GM12878 (cell line): ENCODE data around the gene EGFR. TPM values are rescaled to one million over a fixed set of nuclear protein-coding genes. Genes with fewer than 3 reads are reported as not detected.

Experiments used
- ATAC-seq: fragments of 200-7000 bp; cut with Tn5 transposase; 3 replicates; pipeline ENCODE4 v1.9.1; 2020; ENCODE audit warnings: mild to moderate bottlenecking, moderate library complexity
- BruUV-seq: library from RNA; stranded (reverse); fragments of 400-500 nt; replicated peaks from 2 replicates; lab custom pipeline; 2021; lab: Mats Ljungman, UMichigan
- CTCF ChIA-PET: fragments of 300-600 bp; sonication (Branson Sonifier 250); formaldehyde crosslinking; extraction: SDS; loops from one replicate; lab custom pipeline; 2021; ENCODE audit warnings: inconsistent platforms; lab: Yijun Ruan, JAX
- POLR2A ChIA-PET: fragments of 350-600 bp; formaldehyde crosslinking; extraction: SDS; loops from one replicate; lab custom pipeline; 2021; ENCODE audit warnings: inconsistent platforms; lab: Charles Lee
- RAD21 ChIA-PET: fragments of 300-600 bp; sonication (Branson Sonifier 250); formaldehyde crosslinking; loops from one replicate; lab custom pipeline; 2023; ENCODE audit warnings: antibody characterized with exemption; ENCODE audit not compliant: unreplicated experiment; lab: Charles Lee
- SMC1A ChIA-PET: fragments of 300-600 bp; sonication (Branson Sonifier 250); formaldehyde crosslinking; loops from one replicate; lab custom pipeline; 2023; ENCODE audit not compliant: unreplicated experiment, uncharacterized antibody; lab: Charles Lee
- DNase-seq: peaks from one replicate; pipeline ENCODE4 v3.0.0-alpha.2; 2011; ENCODE audit warnings: low read depth, low spot score
- FAIRE-seq: peaks from 3 replicates; lab custom pipeline; 2011; peaks lifted over from hg19 to GRCh38; lab: Jason Lieb, UNC
- H2AFZ ChIP-seq: 2 replicates; pipeline ENCODE4 v1.6.0; 2011; ENCODE audit warnings: low read depth, low read length, control low read depth; ENCODE audit not compliant: control insufficient read depth
- H3K27ac ChIP-seq: 2 replicates; pipeline ENCODE4 v1.5.1; 2011; ENCODE audit warnings: control low read depth; ENCODE audit not compliant: control insufficient read depth, insufficient read depth
- H3K27me3 ChIP-seq, 2 experiments: replicated peaks in 1 of 2; 2 replicates each; pipeline versions ENCODE4 v1.6.0 to v1.6.1; 2011; ENCODE audit warnings: low read length in 1 of 2; ENCODE audit not compliant: control insufficient read depth in 2 of 2, insufficient read depth in 2 of 2
- H3K36me3 ChIP-seq, 2 experiments: 2 replicates each; pipeline ENCODE4 v1.5.1; 2011; ENCODE audit warnings: low read length in 1 of 2; ENCODE audit not compliant: control insufficient read depth in 2 of 2, insufficient read depth in 2 of 2
- H3K4me1 ChIP-seq: 2 replicates; pipeline ENCODE4 v1.6.1; 2011; ENCODE audit warnings: mild to moderate bottlenecking, low read length, moderate library complexity, mixed read lengths; ENCODE audit not compliant: control insufficient read depth, insufficient read depth
- H3K4me2 ChIP-seq: 2 replicates; pipeline ENCODE4 v1.6.0; 2011; ENCODE audit warnings: control low read depth; ENCODE audit not compliant: control insufficient read depth, insufficient read depth
- H3K4me3 ChIP-seq: fragments of 200-600 bp; sonication (generic); 2 replicates; pipeline ENCODE4 v1.5.1; 2016
- H3K79me2 ChIP-seq: 2 replicates; pipeline ENCODE4 v1.6.0; 2011; ENCODE audit warnings: low read length; ENCODE audit not compliant: control insufficient read depth, insufficient read depth
- H3K9ac ChIP-seq: 2 replicates; pipeline ENCODE4 v1.8.0; 2011; ENCODE audit warnings: low read length, control low read depth, mixed read lengths; ENCODE audit not compliant: control insufficient read depth, insufficient read depth
- H3K9me3 ChIP-seq: replicated peaks from 3 replicates; pipeline ENCODE4 v1.5.1; 2011; ENCODE audit warnings: mild to moderate bottlenecking, low read length; ENCODE audit not compliant: control insufficient read depth, insufficient read depth
- H4K20me1 ChIP-seq: 2 replicates; pipeline ENCODE4 v1.6.0; 2011; ENCODE audit not compliant: control insufficient read depth, insufficient read depth
- BCL11A ChIP-seq: IDR thresholded peaks from 2 replicates; pipeline ENCODE4 v1.6.1; 2011; ENCODE audit warnings: low read depth, low read length
- DPF2 ChIP-seq: fragments of 450-650 bp; IDR thresholded peaks from 2 replicates; pipeline ENCODE4 v1.6.1; 2017; ENCODE audit warnings: mild to moderate bottlenecking
- FOXK2 ChIP-seq: fragments of 450-650 bp; IDR thresholded peaks from 2 replicates; pipeline ENCODE4 v1.6.1; 2017; ENCODE audit warnings: mild to moderate bottlenecking, moderate library complexity
- HDAC2 ChIP-seq: fragments of 200-600 bp; sonication (generic); IDR thresholded peaks from 2 replicates; pipeline ENCODE4 v1.6.1; 2017
- JUND ChIP-seq: IDR thresholded peaks from 2 replicates; pipeline ENCODE4 v1.6.1; 2012; ENCODE audit warnings: low read depth, mild to moderate bottlenecking, low read length, improper control_type of control experiment, moderate library complexity
- KLF5 ChIP-seq: fragments of 450-650 bp; IDR thresholded peaks from 2 replicates; pipeline ENCODE4 v1.6.1; 2014; ENCODE audit warnings: mild to moderate bottlenecking; ENCODE audit not compliant: partially characterized antibody
- MTA2 ChIP-seq: fragments of 450-650 bp; IDR thresholded peaks from 2 replicates; pipeline ENCODE4 v1.6.1; 2016; ENCODE audit warnings: low read depth, mild to moderate bottlenecking, moderate library complexity
- MYC ChIP-seq: IDR thresholded peaks from 2 replicates; pipeline ENCODE4 v1.6.1; 2011; ENCODE audit warnings: mild to moderate bottlenecking, low read length, moderate library complexity, inconsistent platforms; ENCODE audit not compliant: insufficient read depth, insufficient replicate concordance, insufficient read length, severe bottlenecking
- NFXL1 ChIP-seq: fragments of 450-650 bp; IDR thresholded peaks from 2 replicates; pipeline ENCODE4 v1.6.1; 2017; ENCODE audit warnings: antibody characterized with exemption, mild to moderate bottlenecking, borderline replicate concordance
- NRF1 ChIP-seq: conservative IDR thresholded peaks from 2 replicates; pipeline ENCODE4 v1.6.1; 2011; ENCODE audit warnings: mild to moderate bottlenecking, low read depth, low read length, improper control_type of control experiment
- PAX5 ChIP-seq: IDR thresholded peaks from 2 replicates; pipeline ENCODE4 v1.6.1; 2011; ENCODE audit warnings: low read depth, low read length, borderline replicate concordance
- RAD51 ChIP-seq: fragments of 450-650 bp; IDR thresholded peaks from 2 replicates; pipeline ENCODE4 v1.6.1; 2016; ENCODE audit warnings: moderate library complexity, mild to moderate bottlenecking, inconsistent platforms
- RFX5 ChIP-seq: IDR thresholded peaks from 2 replicates; pipeline ENCODE4 v1.6.1; 2011; ENCODE audit warnings: low read depth, low read length, improper control_type of control experiment
- RUNX3 ChIP-seq: IDR thresholded peaks from 2 replicates; pipeline ENCODE4 v1.6.1; 2012; ENCODE audit warnings: low read length, inconsistent platforms
- SRF ChIP-seq, 2 experiments: IDR thresholded peaks; 2 replicates each; pipeline ENCODE4 v1.6.1; 2011; ENCODE audit warnings: low read depth in 2 of 2, low read length in 2 of 2, mild to moderate bottlenecking in 1 of 2, moderate library complexity in 1 of 2
- ZBTB11 ChIP-seq: fragments of 450-650 bp; formaldehyde crosslinking; IDR thresholded peaks from 2 replicates; pipeline ENCODE4 v1.5.0; 2022; ENCODE audit warnings: mild to moderate bottlenecking, missing genetic modification characterization
- WGBS: methylation state at CpG from one replicate; pipeline ENCODE4 v1.1.6; 2016; ENCODE audit warnings: low lambda C conversion rate; ENCODE audit not compliant: insufficient replicate concordance, insufficient coverage; ENCODE audit errors: missing lambda C conversion rate; 5-methylcytosine and 5-hydroxymethylcytosine counted together
- in situ Hi-C: fragments of 300-500 bp; cut with MboI; formaldehyde crosslinking; loops from 9 replicates; pipeline ENCODE4 v1.14.3; 2018; ENCODE audit warnings: mixed read lengths
- intact Hi-C: fragments of 100-400 bp; cut with micrococcal nuclease; formaldehyde crosslinking; loops from one replicate; pipeline ENCODE4 v1.14.2; 2022; ENCODE audit not compliant: unreplicated experiment
- polyA plus RNA-seq, 11 experiments: library from polyadenylated mRNA; depleted of rRNA in 4 of 11; unstranded in 6 of 11; stranded (reverse) in 5 of 11; fragments of >200 nt; fragmentation: Nextera tagmentation in 4 of 11; fragmentation: Illumina TruSeq in 1 of 11; extraction: Ambion mirVana in 4 of 11; extraction: Trizol in 1 of 11; gene quantifications; 1 replicate in 1 of 11; 2 replicates in 10 of 11; pipeline versions ENCODE4 v1.2.1 to v1.2.3, GENCODE V29; 2011 to 2016; ENCODE audit warnings: inconsistent platforms in 2 of 11, missing spikeins in 2 of 11, low read depth in 1 of 11
- total RNA-seq, 4 experiments: library from RNA; depleted of rRNA in 3 of 4; stranded (reverse); fragments of >200 nt in 3 of 4; fragmentation: Illumina TruSeq in 1 of 4; extraction: Trizol in 1 of 4; gene quantifications; 2 replicates each; pipeline versions ENCODE4 v1.2.1 to v1.2.3, GENCODE V29; 2013 to 2021

EGFR gene
- total and polyA plus RNA-seq, 10 of the 15 experiments (the other 5 are each of a cell fraction or from before 2014, with no cell fraction given), result 0.01 to 0.31 TPM; not detected in 8

DNA sequence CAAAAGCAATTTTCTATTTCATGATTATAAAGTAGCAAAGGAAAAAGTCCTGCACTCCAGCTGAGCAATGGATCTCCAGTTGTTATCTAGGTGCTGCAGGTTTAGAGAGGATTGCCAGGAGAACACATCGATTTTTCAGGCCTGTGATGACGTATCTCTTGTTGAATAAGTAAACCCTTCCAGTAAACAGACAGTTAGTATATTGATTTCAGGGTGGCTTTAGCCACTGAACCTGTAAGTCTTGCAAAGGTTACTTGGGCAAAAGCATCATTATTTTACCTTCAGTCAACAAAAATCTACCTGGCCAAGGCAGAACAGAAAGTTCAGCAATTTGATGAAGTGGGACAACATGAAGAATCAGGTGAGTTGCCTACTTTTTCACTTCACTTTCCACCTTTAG is 12.3 kb downstream of the EGFR start:
- H4K20me1 ChIP-seq, result no peaks in the 10 kb centered on the region
- H3K27ac ChIP-seq, result no peak overlapping the region
- no peaks in the 10 kb centered on the region for H3K36me3 ChIP-seq
- H3K9me3 ChIP-seq, result no peaks in the 10 kb centered on the region
- in situ Hi-C loops, result no loop called here
- no peak overlapping the region for H3K4me3 ChIP-seq
- POLR2A ChIA-PET, result interaction anchor here (1.3 kb wide), 1 partner anchor 10 kb away, joined by 4 read pairs; no protein-coding TSS in a partner anchor
- no peak for FAIRE-seq
- intact Hi-C loops, result no loop called here
- no peak for TF ChIP-seq RUNX3
- no peak for TF ChIP-seq NRF1
- TF ChIP-seq DPF2, result no peak
- TF ChIP-seq BCL11A, result no peak
- TF ChIP-seq KLF5, result no peak
- TF ChIP-seq FOXK2, result no peak
- no peak for TF ChIP-seq HDAC2
- TF ChIP-seq RAD51, result no peak
- no peak for TF ChIP-seq MTA2
- TF ChIP-seq, all 136 proteins: peak for 0
- no TSS peak for BruUV-seq
- ATAC-seq (no peak), DNase-seq (no peak)
- Histone ChIP-seq H3K4me1 (no peaks in the 10 kb centered on the region), H3K4me2 (no peak overlapping the region), H3K9ac (no peak overlapping the region), H3K27me3 (no peaks in the 10 kb centered on the region), H2AFZ (no peak overlapping the region), H3K79me2 (no peaks in the 10 kb centered on the region)
- ChIA-PET CTCF (interaction anchor here (0.6 to 1.0 kb wide), 2 partner anchors 18 to 1011 kb away, joined by 3 read pairs; no protein-coding TSS in a partner anchor), SMC1A (interaction anchor here (1.0 to 2.0 kb wide), 2 partner anchors 12 to 15 kb away, joined by 3 to 7 read pairs; no protein-coding TSS in a partner anchor), RAD21 (no interaction called here)
- 0% methylated on average over 2 of the region's 2 CpGs for WGBS

DNA sequence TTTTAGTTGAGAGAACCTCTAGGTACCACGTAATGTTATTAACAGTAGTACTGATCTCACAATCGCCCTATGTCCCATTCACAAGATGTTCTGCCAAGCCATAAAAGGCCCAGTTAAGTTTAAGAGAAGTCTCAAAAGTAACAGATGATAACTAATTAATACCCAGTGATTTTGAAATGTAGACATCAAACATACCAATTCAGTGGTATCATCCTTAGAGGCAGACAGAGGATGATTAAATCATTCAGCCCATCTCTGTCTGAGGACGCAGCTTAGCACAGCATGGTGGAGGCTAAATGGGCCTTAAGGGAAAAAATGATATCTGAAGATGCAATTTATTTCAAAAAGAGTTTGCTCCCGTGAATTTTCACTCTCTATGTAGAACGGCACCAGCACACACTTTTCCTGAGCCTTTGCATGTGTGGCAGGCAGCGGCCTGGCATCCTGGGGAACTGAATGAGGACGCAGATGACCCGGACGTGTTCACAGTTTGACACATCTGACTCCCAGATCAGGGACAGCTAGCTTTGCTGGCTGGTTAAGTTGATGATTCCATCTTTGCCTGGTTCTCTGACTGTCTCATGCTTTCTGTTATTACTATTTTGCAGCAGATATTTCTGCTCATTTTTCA is 13.4 kb downstream of the EGFR start:
- Histone ChIP-seq H3K36me3 (no peaks in the 10 kb centered on the region), H3K27me3 (peaks cover 0 to 2% of the 10 kb centered on the region in 2 experiments; a peak in 1 of 4 replicates), H3K79me2 (no peaks in the 10 kb centered on the region), H3K9ac (no peak overlapping the region), H3K4me1 (no peaks in the 10 kb centered on the region), H3K27ac (no peak overlapping the region), H4K20me1 (no peaks in the 10 kb centered on the region), H3K4me3 (no peak overlapping the region), H3K4me2 (no peak overlapping the region), H3K9me3 (no peaks in the 10 kb centered on the region), H2AFZ (no peak overlapping the region)
- ChIA-PET RAD21 (no interaction called here), POLR2A (no interaction called here), SMC1A (no interaction called here), CTCF (no interaction called here)
- FAIRE-seq (no peak), DNase-seq (no peak), ATAC-seq (no peak)
- 34% methylated on average over 9 of the region's 9 CpGs for WGBS
- BruUV-seq, result no TSS peak
- intact Hi-C loops (no loop called here), in situ Hi-C loops (no loop called here)
- TF ChIP-seq MTA2 (no peak), SRF (IDR thresholded peaks at IDR 0.05; ENCODE audit: low read depth in 2 of 2, low read length in 2 of 2) (no peak), ZBTB11 (CRISPR knock-in tag) (no peak), MYC (no peak), DPF2 (no peak), NFXL1 (no peak), PAX5 (no peak), NRF1 (no peak), JUND (no peak), RFX5 (no peak)
